Activated CD8-positive, alpha-beta memory T cell treated with anti-CD3 and anti-CD28 coated beads for 24 hours (primary cell): ENCODE results near the gene TOR2A.
A peak's percentile ranks its signal among the peaks of the same experiment; 100 is the strongest.

Experiments used
- DNase-seq: peaks from one replicate; pipeline ENCODE4 v3.0.0-alpha.2; 2020

TOR2A gene

DNA sequence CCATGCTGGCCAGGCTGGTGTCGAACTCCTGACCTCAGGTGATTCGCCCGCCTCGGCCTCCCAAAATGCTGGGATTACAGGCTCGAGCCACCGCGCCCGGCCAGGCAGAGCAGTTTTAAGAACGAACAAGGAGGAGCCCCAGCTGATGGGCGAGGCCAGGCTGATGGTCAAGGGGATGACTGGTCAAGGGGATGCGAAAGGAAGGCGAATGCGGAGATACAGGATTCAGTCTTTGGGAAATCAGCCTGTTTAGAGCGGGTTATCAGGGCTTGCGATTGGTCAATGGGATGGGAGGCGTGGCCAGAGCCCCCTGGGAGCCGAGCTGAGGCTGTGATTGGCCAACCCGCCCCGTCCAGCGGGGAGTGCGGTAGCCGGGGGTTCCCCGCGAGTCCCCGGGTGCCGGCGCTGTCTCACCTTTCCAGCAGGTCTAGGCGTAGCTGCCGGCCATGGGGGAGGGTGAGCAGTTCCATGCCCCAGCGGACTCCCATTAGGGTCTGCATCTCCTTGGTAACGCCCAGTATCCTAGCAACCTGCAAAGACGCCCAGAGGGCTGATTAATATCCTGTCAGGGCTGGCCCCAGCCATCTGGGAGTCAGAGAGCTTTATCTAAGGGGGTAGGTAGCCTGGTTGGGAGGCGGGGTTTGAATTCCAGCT, 7.5 kb upstream of the TOR2A start:
- no peak for DNase-seq

DNA sequence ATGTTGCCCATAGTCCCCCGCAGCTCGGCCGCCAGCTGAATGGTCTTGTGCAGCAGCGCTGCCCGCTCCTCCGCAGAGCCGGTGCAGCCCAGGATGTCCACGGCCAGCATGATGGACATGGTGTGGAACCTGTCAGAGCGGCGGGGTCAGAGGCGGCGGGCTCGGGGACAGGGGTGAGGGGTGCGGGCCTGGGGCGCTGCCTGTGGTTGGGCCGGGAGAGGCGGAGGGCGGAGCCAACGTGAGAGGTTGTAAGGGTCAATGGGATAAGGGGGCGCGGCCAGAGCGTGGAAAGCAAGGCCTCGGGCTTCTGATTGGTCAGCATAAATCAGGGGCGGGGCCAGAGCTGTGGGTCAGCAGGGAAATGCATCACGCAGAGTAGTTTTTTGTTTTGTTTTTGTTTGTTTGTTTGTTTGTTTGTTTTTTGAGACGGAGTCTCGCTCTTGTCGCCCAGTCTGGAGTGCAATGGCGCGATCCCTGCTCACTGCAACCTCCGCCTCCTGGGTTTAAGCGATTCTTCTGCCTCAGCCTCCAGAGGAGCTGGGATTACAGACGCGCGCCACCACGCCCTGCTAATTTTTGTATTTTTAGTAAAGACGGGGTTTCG, 6.8 kb upstream of the TOR2A start:
- no peak for DNase-seq

DNA sequence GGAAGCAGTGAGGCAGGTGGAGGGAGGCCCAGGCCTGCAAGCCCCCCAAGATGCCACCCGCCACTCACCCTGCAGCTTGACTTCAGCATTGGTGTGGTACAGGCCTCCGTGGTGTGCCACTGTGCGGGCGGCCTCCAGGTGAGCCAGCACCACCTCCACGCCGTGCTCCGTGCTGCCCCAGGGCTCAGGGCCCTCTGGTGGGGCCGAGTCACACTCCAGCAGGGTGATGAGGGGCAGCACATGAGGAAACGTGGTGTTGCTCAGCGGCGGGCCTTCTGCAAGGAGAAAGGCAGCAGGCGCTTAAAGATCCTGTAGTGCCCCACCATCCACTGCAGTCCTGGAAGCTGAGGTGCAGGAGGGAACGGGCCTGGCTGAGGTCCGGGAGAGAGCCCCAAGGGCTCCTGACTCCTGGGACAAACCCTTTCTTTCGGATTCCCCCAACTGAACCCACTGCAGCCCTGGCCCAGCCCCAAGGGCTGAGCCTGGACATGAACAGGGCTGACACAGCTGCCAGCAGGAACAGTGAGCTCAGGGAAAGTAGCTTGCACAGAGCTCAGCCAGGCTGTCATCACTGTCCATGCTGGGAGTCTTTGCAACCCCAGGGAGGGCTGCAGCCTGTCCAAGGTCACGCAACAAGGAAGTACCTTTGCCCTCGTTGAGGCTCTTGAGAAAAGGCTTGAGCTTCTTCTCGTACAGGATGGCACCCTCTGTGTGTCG, 4.7 kb upstream of the TOR2A start:
- DNase-seq: no peak

DNA sequence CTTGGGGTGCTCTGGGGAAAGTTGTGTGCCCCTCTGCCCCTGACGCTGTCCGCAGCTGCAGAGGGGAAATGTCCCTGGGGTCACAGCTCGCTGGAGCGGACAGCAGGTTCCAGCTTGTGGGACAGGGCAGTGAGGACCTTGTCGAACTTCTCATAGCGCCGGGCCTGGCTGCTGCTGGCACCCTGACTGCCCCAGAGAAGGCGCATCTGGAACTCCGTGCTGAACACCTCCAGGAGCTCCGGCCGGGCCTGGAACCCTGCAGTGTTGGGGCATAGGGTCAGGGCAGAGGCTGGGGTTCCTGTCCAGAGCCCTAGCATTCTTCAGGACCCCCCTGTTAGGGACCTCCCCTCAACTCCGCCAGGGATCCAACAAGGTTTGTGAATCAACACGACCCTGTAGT, 3.6 kb upstream of the TOR2A start:
- no peak for DNase-seq

DNA sequence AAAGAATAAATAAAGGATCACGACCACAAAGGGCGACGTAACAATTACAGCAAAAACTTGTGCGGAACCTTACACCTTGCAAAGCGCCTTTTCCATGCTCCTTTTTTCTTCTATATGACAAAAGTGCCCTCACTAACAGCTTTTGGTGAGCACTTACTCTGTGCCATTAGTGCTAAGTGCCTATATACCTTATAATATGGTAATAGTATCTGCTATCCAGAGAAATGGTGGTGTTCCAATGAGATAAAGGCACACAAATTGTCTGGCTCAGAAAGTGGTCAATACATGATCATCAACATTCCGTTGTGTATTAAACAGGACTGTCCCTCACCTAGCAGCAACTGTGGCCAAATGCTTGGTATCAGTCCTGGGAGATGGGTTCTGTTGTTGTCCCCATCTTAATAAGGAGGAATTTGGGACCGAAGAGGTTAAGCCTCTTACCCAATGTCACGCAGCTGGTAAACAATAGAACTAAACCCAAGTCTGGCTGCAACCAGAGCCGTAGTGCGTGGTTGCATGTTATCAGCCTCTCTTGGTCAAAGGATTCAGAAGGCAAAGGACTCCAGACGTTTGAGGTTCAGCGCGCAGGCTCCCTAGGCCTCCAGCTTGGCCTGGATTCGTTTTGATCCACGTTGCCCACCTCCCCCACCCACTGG, 564 bp upstream of the TOR2A start:
- DNase-seq: no peak

DNA sequence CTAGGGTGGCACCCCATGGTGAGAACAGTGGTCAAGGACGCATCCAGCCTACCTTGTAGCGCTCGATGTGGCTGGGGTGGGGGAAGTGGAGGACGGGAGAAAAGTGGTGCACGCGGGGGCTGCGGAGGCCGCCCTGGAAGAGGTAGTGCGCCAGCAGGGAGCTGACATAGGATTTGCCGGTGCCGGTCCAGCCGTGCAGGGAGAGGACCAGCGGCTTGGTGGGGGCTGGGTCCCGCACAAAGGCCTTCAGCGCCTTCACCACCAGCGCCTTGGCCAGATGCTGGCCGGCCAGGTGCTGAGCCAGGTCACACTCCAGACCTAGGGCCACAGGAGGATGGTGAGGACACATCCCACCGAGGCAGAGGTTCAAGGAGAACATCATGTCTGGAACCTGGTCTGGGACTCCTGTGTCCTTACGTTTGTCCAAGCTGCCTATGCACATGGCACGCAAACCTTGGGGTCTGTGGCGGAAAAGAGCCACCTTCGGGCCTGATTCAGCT, 797 bp downstream of the TOR2A start:
- DNase-seq: no peak

DNA sequence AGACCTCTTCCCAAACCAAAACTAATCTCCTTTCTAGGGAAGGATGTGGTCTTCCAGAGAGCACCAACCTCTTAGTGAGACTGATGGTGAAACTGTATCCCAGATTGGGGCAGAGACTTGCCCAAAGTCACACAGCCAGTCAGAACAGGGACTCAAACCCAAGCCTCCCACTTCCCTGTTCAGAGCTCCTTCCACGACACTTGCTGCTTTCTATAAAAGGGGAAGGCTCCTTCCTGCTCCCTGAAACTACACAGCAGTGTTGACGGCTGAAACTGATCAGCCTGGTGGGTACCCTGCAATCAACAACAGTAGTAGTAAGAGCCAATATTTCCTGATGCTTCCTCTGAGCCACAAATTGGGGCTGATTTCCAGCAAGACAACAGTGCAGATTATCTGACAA, 1.5 kb downstream of the TOR2A start:
- DNase-seq: no peak

DNA sequence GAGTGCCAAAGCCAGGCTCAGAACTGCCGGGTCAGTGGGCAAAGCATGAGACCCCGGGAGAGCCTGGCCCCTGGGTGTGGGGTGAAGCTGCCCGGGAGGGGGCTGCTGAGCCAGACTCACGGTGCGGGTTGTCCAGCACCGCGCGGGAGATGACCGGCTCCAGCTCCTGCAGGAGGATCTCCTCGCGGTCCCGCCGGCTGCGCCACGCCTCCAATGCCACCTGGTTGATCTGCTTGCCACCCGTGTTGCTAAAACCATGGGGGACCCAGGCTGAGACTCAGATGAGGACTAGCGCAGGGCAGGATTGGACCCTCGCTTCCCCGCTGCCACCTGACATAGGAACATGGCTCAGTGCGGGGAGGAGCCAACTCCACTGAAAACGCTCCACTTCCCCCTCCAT, 2.6 kb downstream of the TOR2A start:
- no peak for DNase-seq

DNA sequence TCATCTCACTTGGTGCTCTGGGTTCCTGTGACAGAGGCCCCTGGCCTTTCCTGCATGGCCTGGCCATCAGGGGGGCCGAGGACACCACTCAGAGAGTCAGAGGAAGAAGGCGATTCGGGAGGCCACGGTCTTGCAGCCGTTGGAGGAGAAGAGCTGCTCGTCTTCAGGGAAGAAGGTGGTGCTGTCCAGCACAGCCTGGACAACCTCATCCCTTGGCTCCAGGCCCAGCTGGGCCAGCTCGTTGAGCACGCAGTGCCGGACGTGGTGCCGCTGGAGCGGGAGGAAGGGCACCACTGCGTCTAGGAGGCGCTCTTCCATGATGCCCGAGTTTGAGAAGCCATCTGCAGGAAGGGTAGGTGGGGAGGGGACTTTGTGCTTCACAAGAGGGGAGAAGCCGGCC, 3.2 kb downstream of the TOR2A start:
- no peak for DNase-seq

DNA sequence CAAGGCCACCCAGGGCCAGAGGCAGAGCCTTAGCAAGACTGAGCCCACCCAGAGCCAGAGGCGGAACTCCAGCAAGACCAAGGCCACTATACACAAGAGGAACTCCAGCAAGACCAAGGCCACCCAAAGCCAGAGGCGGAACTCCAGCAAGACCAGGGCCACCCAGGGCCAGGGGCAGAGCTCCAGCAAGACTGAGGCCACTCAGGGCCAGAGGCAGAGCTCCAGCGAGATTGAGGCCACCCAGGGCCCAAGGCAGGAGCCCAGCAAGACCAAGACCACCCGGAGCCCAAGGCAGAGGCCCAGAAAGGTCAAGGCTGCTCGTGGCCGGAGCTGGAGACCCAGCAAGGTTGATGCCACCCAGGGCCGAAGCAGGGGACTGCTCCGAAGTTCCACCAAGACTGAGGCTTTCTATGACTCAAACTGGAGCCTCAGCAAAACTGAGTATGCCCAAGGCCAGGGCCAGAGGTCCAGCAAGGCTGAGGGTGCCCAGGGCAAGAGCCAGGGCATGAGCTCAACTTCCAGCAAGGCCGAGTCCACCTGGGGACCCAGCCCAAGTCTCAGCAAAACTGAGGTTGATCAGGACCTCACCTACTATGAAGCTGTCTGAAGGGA, 4.2 kb downstream of the TOR2A start:
- no peak for DNase-seq

DNA sequence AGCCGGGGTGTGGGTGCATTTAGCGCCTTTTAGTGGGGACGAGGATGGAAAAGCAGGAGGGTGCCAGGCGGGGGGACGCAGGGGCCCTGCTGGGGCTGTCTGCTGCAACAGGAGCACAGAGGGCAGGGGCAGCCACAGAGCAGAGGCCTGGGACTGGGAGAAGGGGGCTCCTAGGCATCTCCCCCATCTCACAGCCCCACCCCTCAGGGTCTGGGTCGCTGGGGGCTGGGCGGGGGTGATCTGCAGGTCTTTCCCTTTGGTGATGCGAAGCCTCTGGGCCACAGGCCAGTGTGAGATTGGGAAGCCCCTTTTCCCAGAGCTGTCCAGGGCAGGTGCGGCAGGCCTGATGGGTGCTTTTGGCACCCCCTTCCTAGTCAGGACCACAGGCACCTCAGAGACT, 4.8 kb downstream of the TOR2A start:
- no peak for DNase-seq

DNA sequence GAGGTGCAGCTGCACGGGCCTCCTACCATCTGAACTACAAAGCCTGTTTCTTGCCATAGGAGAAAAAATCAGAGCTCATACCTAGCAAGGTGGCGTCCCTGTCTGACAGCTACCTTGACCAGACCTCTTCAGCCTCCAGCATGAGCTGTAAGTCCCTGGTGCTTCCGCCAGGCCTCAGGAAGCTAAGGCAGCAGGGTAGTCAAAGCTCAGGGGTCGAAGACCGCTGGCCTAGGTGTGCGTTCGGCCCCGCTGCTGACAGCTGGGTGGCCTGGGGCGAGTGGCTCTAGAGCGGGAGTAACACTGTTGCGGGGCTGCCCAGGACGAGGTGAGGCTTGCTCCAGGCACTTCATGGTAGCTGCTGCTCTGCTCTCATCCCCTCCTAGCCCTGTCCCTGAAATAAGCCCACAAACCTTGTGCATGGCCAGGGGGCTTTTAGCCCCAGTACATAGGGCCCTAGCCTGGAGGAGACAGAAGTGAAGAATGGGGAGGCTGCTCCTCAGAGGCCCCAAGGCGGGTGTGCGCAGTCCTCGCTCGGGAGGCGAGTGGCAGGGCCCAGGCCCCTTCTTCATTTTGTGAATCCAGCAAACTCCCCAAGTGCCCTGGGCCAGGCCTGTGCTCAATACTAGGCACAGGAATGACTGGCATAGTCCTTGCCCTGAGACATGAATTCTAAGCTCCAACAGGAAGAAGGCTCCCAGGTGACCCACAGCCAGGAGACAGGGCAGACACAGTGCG, 5.4 kb downstream of the TOR2A start:
- DNase-seq: no peak

DNA sequence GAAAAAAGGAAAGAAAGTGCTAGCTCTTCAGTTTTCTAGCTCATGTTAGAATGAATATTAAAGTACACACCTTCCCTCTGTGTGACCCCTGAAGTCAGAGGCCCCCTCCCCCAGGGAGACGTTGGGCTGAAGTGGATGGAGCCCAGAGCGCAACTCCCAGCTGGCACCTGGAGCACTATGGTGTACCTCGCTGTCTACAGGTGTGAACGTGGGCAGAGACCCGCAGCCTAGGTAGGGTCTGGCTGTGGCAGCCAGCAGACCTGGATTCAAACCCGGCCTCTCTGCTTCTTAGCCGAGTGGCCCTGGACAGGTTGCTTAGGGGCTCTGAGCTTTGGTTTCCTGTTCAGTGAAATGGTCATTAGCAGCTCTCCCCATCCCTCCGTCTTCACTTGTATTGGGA, 6.3 kb downstream of the TOR2A start:
- no peak for DNase-seq

DNA sequence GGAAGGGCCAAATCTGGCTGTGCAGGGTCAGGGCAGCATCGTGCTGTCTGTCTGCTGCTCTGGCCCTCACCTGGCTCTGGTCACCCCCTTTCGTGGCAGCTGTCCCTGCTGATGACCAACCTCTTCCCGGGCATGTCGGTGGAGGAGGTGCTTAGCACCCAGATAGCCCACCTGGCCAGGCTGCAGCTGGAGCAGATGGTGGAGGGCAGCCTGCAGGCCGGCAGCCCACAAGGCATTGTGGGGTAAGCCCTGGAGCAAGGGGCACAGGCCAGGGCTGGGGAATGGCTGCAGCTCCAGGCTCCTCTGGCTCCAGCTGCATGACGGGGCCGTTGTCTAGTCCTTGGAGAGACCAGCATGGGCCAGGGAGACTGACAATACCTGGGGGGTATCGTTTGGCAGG, 8.2 kb downstream of the TOR2A start:
- DNase-seq: no peak

DNA sequence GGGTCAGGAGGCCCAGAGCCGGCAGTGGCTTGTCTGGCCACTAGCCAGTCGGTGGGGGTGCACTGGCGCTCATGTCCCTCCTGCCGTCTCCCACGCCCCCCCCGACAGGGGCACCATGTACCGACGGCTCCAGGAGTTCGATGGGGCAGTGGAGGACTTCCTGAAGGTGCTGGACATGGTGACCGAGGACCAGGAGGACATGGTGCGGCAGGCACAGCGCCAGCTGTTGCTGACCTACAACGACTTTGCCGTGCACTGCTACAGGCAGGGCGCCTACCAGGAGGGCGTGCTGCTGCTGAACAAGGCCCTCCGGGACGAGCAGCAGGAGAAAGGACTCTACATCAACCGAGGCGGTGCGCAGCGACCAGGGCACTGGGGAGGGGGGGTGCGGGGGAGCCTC, 11.1 kb downstream of the TOR2A start:
- DNase-seq: no peak

DNA sequence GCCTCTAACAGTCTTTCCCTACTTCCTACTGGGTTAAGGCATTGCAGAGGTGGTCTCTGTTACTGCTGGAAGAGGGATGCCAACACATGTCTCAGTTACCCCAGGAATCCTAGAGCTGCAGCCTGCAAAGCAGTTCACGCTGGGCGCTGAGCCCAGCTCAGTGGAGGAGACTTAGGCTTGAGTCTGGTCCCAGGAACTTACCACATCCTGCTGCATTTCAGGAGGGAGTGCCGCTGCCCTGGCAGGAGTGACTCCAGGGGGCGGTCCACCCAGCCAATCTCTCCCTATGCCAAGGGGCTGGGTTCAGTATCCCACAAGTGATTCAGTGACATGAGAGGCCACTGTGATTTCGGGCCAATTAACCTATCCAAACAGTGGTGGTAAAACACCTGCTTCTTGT, 11.7 kb downstream of the TOR2A start:
- no peak for DNase-seq

DNA sequence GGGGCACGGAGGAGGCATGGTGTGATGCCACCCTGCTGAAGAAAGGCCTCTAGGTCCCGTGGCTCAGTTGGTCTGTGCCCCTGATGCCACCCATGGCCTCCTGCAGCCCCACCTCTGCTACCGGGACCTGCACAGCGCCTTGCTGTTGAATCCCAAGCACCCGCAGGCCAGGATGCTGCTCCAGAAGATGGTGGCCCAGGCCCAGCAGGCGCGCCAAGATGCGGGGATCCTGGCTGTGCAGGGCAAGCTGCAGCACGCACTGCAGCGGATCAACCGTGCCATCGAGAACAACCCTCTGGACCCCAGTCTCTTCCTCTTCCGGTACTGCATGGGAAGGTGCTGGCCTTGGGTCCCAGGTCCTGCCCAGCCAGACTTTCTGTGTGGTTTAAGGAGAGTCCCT, 12.1 kb downstream of the TOR2A start:
- no peak for DNase-seq

DNA sequence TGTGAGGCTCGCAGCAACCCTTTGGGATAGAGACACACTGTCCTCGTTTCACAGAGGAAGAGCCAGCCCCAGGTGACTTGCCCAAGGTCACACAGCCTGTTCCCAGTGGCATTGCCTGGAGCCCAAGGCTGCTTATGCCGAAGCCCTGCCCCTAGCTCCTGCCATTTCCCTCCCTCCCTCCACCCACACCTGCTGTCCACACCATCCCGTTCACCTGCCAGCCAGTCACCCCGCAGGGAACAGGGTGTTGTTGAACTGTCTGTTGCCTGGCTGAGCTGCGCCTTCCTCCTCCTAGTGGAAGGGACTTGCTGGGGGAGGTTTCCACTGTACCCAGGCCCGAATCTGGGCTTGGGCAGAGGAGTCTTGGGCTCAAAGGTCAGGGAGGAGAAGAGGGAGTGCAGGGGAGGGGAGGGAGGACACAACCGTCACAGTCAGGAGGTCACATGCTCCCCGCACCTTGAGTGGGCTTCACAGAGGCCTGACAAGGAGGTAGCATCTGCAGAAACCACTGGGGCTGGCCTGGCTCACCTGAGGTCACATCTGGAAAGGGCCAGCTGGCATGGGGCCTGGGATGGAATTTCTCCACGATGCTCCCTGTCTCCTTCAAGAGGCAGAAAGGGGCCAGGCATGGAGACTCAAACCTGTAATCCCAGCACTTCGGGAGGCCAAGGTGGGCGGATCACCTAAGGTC, 12.9 kb downstream of the TOR2A start:
- DNase-seq: no peak

DNA sequence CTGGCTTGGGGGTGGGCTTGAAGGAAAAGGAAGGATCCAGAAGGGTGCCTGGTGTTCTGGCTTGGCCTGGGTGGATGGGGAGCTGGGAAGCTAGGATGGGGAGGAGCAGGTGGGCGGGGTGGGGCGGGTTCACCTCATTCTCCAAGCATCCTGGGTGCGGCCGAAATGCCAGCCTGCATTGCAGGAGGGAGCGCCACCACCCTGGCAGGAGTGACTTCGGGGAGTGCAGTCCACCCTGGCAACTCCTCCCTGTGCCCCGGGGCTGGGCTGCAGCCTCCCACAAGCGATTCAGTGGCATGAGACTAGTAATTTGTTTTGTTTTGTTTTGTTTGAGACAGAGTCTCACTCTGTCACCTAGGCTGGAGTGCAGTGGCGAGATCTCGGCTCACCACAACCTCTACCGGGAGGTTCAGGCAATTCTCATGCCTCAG, 13.7 kb downstream of the TOR2A start:
- DNase-seq: no peak

DNA sequence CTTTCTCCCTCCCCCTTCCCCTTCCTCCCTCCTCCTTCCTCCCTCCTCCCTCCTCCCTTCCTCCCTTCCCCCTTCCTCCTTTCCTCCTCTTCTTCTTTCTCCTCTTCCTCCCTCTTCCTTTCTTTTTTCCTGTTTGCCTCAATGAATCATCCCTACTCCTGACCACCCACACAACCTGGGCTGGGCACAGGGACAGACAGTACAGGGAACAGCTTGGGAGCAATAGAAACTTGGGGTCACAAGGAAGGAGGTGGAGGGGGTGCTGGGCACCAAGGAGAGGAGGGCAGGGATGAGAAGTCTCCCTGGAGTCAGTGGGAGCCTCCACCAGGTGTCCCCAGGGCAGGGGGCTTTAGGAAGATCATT, 14.2 kb downstream of the TOR2A start:
- DNase-seq: no peak

DNA sequence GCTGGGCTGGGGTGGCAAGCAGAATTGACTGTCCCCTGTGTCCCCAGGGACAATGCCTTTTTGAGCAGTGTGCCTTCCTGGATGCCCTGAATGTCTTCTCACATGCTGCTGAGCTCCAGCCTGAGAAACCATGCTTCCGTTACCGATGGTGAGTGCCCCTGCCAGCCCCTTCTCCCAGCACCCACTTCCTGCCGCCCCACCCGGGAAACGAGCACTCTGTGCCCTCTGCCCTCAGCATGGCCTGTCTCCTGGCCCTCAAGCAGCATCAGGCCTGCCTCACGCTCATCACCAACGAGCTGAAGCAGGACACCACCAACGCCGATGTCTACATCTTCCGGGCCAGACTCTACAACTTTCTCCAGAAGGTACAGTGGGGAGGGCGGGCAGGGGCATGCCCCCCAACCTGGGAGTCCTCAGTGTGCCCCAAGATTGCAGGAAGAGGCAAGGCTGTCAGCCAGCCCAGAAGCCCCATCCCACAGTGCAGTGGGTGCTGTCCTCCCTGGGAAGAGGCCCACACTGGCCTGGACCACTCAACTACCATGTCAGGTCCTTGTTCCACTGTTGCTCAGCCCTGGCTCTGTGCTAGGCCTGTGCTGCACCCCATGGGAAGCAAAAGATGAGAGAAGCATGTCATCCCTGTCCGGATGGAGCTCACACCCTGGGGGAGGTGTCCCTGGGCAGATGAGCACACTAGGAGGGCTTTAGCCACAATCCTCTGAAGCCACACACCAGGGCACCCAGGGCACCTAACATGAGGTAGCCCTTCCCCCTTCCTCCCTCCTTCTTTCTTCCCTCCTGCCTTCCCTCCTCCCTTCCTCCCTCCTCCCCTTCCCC, 14.8 kb downstream of the TOR2A start:
- DNase-seq: peak; percentile 72
